ENCODE data around the gene TOPAZ1. TPM values are rescaled to one million over a fixed set of nuclear protein-coding genes. Genes with fewer than 3 reads are reported as not detected.

The TOPAZ1 gene
- total RNA-seq, 1 donor from 2014 or later: not detected

DNA sequence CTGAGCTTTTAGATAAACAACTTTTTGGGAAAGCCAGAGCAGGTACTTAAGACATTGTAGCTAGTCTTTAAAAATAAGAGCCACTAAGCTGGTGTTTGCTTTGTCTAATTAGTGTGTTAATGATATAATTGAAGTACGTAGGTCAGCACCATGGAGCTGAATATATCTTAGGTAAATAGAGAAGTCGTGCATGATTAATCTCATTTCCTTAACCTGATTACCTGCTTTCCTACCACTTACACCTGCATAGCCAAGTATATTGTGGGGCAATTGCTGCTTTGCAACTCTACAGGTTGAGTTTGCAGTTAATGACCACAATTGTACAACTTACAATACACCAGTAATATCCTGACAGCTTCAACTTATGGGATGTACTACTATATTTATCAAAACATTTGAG, 17.6 kb upstream of the TOPAZ1 start:
- Mint-ChIP-seq H3K36me3 (ENCODE audit: low read depth, unreplicated experiment) (no peaks in the 10 kb centered on the region), H3K4me1 (ENCODE audit: unreplicated experiment) (no peaks in the 10 kb centered on the region), H3K27ac (ENCODE audit: unreplicated experiment) (no peak overlapping the region), H3K4me3 (ENCODE audit: unreplicated experiment) (no peak overlapping the region), H3K27me3 (ENCODE audit: unreplicated experiment) (peaks cover 2% of the 10 kb centered on the region), H3K9me3 (ENCODE audit: unreplicated experiment) (no peaks in the 10 kb centered on the region)
- DNase-seq (ENCODE audit: low spot score): no peak
- TF ChIP-seq, protein P1, sequence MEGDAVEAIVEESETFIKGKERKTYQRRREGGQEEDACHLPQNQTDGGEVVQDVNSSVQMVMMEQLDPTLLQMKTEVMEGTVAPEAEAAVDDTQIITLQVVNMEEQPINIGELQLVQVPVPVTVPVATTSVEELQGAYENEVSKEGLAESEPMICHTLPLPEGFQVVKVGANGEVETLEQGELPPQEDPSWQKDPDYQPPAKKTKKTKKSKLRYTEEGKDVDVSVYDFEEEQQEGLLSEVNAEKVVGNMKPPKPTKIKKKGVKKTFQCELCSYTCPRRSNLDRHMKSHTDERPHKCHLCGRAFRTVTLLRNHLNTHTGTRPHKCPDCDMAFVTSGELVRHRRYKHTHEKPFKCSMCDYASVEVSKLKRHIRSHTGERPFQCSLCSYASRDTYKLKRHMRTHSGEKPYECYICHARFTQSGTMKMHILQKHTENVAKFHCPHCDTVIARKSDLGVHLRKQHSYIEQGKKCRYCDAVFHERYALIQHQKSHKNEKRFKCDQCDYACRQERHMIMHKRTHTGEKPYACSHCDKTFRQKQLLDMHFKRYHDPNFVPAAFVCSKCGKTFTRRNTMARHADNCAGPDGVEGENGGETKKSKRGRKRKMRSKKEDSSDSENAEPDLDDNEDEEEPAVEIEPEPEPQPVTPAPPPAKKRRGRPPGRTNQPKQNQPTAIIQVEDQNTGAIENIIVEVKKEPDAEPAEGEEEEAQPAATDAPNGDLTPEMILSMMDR (IDR thresholded peaks at IDR 0.05; ENCODE audit: unreplicated experiment): no peak

DNA sequence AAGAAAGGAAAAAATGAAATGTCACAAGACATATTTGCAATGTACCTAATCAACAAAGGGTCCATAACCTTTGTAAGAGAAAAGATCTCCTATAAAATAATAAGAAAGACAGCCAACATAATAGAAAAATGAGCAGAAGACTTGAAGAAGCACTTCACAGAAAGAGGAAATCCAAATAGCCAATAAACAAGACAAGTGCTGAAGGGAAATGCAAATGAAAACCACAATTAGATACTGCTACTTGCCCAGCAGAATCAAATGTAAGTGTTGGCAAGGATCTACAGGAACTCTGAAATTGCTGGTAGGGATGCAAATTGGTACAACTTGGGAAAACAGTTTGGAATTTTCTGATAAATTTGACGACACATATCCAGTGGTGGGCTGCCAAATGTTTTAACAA, 15.1 kb upstream of the TOPAZ1 start:
- no peaks in the 10 kb centered on the region for H3K9me3 Mint-ChIP-seq (ENCODE audit: unreplicated experiment)
- no peaks in the 10 kb centered on the region for H3K36me3 Mint-ChIP-seq (ENCODE audit: low read depth, unreplicated experiment)
- no peak for DNase-seq (ENCODE audit: low spot score)
- H3K4me1 Mint-ChIP-seq (ENCODE audit: unreplicated experiment): no peaks in the 10 kb centered on the region
- TF ChIP-seq, protein P1 (IDR thresholded peaks at IDR 0.05; ENCODE audit: unreplicated experiment): no peak
- no peaks in the 10 kb centered on the region for H3K27me3 Mint-ChIP-seq (ENCODE audit: unreplicated experiment)
- H3K4me3 Mint-ChIP-seq (ENCODE audit: unreplicated experiment): no peak overlapping the region
- H3K27ac Mint-ChIP-seq (ENCODE audit: unreplicated experiment): no peak overlapping the region

DNA sequence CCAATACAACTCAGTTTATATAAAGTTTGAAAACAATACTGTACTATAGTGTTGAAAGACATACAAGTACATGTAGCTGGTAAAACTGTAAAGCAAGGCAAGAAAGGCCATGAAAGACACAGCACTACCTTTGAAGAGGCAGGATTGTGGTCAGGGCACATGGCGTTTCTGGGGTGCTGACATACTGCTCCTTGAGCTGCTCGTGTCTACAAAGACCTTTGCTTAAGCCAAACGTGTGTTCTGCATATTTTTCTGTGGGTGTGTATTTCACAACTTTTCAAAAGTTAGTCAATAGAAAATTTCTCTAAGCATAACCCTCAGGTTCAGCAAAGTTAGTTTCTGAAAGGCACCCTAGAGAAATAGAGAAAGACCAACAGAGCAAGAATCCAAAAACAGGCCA, 14.1 kb upstream of the TOPAZ1 start:
- TF ChIP-seq, protein P1 (IDR thresholded peaks at IDR 0.05; ENCODE audit: unreplicated experiment): no peak
- Mint-ChIP-seq H3K36me3 (ENCODE audit: low read depth, unreplicated experiment) (no peaks in the 10 kb centered on the region), H3K4me3 (ENCODE audit: unreplicated experiment) (no peak overlapping the region), H3K27ac (ENCODE audit: unreplicated experiment) (no peak overlapping the region), H3K27me3 (ENCODE audit: unreplicated experiment) (no peaks in the 10 kb centered on the region), H3K4me1 (ENCODE audit: unreplicated experiment) (no peaks in the 10 kb centered on the region), H3K9me3 (ENCODE audit: unreplicated experiment) (no peaks in the 10 kb centered on the region)
- no peak for DNase-seq (ENCODE audit: low spot score)

DNA sequence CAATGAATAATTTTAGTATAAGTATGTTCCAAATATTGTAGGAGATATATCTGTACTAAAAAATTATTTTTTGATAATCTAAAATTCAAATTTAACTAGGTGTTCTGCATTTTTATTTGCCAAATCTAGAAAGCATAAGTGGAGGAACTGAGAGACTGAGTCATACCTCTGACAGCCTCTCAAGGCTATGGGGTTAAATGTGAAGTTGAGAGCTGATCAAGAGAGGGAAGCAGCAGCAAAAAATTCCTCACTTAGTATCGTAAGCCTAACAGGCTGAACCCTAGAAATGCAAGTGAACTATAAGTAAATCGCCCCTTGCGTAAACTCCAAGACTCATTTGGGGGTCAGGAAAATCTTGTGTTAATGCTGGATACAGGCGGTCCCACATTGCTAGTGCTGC, 12.8 kb upstream of the TOPAZ1 start:
- TF ChIP-seq, protein P1 (IDR thresholded peaks at IDR 0.05; ENCODE audit: unreplicated experiment): no peak
- Mint-ChIP-seq H3K36me3 (ENCODE audit: low read depth, unreplicated experiment) (no peaks in the 10 kb centered on the region), H3K4me1 (ENCODE audit: unreplicated experiment) (no peaks in the 10 kb centered on the region), H3K27me3 (ENCODE audit: unreplicated experiment) (no peaks in the 10 kb centered on the region), H3K9me3 (ENCODE audit: unreplicated experiment) (no peaks in the 10 kb centered on the region), H3K27ac (ENCODE audit: unreplicated experiment) (no peak overlapping the region), H3K4me3 (ENCODE audit: unreplicated experiment) (no peak overlapping the region)
- DNase-seq (ENCODE audit: low spot score): no peak

DNA sequence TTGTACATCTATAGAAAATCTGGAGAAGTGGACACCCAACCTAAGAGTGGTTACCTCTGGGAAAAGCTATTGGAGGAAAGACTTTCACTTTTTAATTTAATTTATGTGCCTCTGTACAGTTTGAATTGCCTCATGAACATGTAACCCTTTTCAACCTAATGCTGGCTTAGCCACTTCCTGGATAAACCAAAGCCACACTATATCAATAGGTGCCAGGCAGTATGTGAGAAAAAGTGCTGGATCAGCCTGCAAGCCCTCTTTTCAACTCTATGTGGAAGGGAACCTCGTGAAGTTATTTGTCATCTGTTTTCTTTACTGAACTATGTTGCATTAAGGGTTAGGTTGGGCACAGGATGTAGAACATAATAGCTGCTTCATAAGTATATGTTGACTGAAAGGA, 9.3 kb upstream of the TOPAZ1 start:
- TF ChIP-seq, protein P1 (IDR thresholded peaks at IDR 0.05; ENCODE audit: unreplicated experiment): no peak
- no peaks in the 10 kb centered on the region for H3K9me3 Mint-ChIP-seq (ENCODE audit: unreplicated experiment)
- no peak for DNase-seq (ENCODE audit: low spot score)
- H3K36me3 Mint-ChIP-seq (ENCODE audit: low read depth, unreplicated experiment): no peaks in the 10 kb centered on the region
- no peak overlapping the region for H3K27ac Mint-ChIP-seq (ENCODE audit: unreplicated experiment)
- no peaks in the 10 kb centered on the region for H3K27me3 Mint-ChIP-seq (ENCODE audit: unreplicated experiment)
- H3K4me3 Mint-ChIP-seq (ENCODE audit: unreplicated experiment): no peak overlapping the region
- peaks cover 18% of the 10 kb centered on the region for H3K4me1 Mint-ChIP-seq (ENCODE audit: unreplicated experiment)
